Activated CD4-positive, alpha-beta T cell treated with anti-CD3 and anti-CD28 coated beads, Interleukin-10, Interleukin-2, amounts not matched to agents 100 ng/mL and 50 ng/mL, durations not matched to agents 16 hours and 8 hours (primary cell): Measurements from ENCODE around the gene SYNE2.
"Not testable (repeated sequence)": the region's sequence is repeated elsewhere in the genome, so short reads cannot be mapped to it uniquely, and the experiment has no call there.

Experiments used
- DNase-seq: peaks from one replicate; pipeline ENCODE4 v3.0.0-alpha.2; 2020

SYNE2 gene

DNA sequence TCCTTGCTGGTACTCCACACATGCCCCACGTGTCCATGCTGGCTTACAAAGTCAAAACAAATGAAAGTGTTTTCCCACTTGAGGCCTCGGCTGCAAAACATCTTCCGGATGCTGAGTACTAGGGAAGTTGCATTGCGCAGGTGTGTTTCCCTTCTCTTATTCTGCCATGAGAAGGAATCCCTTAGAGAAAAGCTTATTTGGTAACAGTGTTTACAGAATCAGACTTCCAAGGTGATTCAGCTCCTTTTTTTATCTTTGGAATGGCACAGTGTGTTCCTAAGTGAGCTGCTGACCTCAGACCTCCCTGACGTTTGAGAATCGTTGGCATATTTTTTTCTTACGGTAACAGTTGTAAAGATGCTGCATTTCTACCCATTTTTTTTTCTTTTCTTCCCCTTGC, 230.0 kb downstream of the SYNE2 start:
- no peak for DNase-seq

DNA sequence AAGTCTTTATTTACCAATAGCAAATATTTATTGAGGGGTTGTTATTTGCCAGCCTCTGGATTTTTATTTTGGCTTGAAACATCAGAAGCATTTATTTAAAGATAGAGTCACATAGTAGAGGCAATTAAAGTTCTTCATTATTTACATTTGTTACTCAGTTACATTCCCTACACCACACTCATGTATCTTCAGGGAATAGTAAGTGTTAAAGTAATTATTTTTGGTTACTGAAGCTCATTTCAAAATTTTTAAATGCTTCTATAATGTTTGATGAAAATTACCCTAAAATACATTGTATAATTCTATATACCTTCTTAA, 235.8 kb downstream of the SYNE2 start:
- no peak for DNase-seq

DNA sequence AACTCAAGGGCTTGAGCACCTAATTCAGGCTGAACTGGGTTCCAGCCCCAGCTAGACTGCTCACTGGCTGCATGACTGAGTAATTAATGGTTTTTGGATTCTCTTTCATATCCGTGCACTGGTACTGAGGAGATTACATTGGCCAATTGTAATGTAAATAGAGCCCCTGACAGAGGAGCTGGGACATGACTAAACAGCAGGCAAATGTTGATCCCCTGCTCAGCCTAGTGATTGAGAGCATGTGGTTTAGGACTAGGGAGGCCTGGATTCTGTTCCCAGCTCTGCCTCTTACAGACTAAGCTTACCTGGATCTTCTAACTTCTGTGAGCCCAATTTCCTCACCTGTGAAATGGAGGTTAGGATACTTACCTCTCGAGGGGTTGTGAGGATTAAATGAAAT, 237.1 kb downstream of the SYNE2 start:
- DNase-seq = no peak

DNA sequence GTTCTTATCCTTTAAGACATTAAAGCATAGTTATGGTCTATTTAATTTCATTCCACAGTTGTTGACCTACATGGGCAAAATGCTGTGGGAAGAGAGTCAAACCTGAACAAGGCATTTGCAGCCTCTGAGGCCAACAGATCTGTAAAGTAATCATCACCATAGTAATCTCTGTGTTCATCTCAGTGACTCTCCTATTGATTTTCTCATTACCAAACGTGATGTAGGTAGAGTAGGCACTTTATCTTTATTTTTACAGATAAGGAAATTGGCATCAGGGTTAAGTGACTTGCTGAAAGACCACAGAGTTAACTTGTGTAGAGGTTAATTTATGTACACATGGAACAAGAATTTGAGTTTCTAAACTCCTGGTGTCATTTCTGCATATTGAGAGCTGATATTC, 238.4 kb downstream of the SYNE2 start:
- DNase-seq = no peak

DNA sequence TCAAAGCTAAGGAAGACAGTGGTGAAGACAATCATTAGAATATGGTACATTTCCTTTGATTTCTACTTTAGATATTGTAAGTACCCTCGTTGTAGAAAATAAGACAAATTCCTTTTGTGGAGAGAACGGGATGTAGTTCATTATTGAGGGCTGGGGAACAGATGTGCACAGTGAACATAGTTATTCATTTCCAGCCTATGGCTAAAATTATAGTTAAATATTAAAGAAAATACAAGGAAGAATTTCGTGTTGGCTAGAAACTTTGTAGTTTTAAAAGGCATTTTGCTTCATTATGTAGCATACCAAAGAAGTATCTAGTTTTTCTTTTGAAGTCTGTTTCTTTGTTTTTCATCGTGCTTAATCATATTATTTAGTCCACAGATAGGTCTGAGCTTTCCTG, 239.5 kb downstream of the SYNE2 start:
- DNase-seq = no peak

DNA sequence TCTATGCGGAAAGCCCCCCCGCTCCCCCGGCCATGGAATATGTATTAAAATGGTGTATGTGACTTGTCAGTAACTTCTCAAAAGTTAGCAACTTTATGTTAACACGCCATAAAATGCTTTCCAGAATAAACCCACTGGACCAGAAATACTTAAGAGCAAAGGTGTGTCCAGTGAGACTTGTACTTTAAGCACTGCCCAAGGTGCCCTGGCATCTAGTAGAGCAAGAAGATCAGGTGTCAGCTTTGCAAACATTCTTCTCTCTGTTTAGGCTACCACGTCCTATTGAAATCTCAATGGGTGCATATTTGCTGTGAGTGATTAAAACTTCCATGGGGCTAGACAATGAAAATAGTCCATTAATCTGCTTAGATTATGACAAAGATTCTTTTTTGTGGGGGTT, 240.1 kb downstream of the SYNE2 start:
- DNase-seq = no peak

DNA sequence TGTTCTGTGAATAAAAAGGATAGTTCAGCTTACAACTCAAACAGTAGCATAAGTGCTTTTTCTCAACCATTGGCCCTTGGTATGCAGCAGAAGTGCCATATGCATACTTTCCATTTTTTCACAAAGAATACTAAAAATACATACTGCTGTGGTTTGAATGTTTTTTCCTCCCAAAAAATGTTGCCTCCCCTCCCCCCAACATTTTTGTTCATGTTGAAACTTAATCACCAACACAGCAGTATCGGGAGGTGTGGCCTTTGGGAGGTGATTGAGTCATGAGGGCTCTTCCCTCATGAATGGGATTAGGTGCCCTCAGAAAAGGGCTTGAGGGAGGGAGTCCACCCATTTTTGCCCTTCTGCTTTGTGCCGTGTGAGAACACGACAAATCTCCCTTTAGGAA, 242.8 kb downstream of the SYNE2 start:
- DNase-seq = peak; percentile 39

DNA sequence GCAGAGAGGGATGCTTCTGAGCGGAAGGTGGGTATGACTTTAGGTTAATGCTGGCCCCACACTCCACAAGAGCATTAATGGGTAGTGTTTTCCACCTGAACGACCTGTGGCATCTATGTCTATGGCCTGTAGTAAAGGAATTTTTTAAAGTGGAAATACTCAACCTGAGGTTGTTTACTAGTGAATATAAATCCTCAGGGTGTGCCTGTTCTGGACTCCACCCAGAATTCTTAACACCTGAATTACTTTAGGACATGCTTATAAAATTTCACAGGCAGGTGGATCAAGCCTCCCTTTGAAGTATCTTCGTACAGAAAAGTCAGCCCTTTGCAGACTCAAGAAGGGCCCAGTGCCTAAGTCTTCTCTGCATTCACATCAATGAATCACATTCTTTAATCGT, 245.3 kb downstream of the SYNE2 start:
- DNase-seq = no peak

DNA sequence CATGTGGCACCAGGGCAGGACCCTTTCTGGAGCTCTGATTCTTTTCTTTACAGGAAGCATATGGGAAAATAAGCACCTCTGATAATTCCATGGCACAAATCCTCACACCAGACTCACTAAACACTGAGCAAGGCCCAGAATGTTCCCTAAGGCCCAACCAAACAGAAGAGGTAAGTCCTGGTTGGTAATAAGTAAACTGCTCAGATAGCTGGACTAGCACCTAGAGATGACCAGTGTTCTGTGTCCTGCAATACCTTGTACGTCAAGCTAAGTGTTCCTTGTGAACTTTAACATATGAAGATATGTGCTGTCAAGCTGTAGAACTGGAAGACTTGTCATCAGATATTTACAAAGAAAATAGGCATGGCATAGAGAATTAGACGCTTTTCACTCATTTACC, 254.6 kb downstream of the SYNE2 start:
- no peak for DNase-seq

DNA sequence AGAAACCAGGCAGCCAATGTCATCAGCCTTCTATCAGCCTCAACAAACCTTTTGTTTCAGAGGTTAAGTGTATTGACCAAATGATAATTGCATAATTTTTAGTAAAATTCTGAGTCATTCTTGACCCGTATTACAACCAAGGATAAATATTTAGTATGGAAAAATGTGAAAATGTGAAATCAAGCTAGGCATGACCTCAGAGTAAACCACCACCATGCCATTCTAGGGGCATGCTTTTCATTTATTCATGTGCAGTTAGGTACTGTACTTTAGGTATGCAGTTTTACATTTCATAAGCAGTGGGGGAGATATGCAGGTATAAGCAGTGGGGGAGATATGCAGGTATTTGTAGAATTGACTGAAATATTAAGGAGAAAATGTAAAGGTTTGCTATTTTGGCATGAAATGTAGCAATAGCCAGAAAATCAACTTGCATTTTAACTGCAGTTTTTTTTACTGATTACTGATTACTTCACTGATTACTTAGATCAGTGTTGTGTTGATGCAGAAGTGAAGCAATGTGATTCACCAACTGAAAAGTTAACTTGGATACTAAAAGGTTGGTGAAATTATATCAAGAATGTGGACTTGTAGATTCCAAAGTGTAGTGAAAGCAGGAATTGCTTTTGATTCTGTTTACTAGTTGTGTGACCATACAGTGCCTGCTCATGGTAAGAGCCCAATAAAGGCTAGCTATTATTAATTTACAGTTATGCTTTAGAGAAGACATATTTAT, 257.2 kb downstream of the SYNE2 start:
- no peak for DNase-seq

DNA sequence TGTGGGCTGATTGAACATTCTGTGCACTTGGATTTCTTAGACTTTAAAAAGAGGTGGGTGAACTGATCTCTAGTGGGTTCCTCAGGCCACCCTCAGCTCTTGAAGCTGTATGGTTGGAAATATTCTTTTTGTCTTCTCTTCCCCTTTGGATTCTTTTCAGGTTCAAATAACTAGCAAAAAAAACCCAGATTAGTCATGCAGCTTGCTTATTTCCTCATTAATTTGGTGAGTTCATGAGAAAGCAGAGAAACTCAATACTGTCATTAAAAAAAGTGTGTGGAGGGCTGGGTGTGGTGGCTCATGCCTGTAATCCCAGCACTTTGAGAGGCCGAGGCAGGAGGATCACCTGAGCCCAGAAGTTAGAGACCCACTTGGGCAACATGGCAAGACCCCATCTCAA, 258.0 kb downstream of the SYNE2 start:
- DNase-seq = no peak

DNA sequence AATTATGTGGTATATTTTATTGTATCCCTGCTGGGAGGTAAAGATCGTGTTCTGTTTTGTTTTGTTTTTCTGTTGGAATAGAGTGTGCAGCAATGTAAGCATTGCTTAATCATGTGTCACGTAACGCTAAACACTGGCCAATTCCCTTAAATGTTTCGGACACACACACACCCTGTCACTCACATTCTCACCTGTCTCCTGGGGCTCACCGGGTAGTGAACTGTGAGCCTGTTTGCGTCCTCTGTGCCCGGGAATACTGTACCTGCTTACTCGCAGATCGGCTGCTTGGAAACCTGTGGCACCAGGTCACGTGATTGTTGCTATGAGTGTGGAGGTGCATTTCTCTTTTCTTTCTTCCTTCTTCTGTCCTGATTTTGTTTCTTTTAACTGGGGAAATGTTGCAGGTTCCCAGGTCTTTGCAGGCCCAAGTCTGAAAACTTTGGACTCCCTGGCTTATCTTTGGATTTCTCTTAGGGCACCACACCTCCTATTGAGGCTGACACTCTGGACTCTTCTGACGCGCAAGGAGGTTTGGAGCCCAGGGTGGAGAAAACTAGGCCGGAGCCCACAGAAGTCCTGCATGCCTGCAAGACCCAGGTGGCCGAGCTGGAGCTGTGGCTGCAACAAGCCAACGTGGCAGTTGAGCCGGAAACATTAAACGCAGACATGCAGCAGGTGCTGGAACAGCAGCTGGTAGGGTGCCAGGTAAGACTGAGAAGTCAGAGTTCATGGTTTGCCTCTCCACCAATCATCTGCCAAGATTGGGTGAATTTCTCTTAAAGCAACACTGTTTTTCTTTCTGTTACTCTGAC, 260.3 kb downstream of the SYNE2 start:
- no peak for DNase-seq

DNA sequence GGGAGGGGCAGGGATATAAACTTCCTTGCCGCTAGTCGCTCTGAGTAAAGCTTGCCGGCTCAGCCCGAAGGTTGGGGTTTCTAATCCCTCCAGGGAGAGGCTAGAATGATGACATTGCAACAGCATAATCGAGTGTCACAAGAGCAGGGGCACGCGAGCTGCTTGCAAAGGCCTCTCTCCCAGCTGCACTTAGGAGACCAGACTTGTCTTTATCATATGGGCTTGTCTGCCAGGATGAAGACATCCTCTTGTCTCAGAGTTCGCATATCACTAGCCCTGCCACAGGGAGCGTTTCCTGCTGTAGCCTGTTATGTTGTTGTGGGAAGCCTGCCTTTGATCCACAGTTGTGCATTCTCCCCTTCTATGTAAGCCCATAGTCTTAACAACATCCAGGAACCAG, 261.4 kb downstream of the SYNE2 start:
- no peak for DNase-seq

DNA sequence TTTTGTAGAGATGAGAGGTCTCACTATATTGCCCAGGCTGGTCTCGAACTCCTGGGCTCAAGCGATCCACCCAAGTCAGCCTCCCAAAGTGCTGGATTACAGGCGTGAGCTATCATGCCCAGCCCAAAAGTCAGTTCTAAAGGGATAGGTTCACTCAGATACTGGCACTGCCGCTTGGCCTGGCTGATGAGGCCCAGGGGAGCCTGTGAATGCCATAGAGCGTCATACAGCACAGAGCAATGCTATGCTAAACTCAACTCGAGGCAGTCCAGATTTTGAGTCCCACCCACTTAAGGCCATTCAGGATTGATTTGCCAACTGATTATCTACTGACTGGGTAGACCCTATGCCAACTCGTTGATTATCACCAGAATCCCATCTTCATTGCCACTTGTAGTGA, 262.0 kb downstream of the SYNE2 start:
- DNase-seq = no peak

DNA sequence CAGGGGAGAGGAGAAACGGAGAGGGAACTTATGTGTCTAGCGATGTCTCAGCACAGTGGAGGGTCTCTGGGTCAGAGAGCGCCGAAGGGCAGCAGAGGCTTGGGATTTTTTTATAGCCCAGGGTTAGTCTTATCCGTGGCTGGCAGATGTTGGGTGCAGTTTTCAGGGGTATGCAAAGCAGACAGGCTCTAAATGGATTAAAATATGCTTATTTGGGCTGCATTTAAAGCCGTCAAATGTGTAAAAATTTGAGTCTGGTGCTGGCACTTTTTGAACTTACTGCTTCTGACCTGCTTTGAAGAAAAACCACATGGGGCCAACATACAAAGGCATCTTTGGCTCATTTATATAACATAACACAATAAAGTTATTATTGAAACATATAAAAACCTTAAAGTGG, 262.6 kb downstream of the SYNE2 start:
- no peak for DNase-seq

DNA sequence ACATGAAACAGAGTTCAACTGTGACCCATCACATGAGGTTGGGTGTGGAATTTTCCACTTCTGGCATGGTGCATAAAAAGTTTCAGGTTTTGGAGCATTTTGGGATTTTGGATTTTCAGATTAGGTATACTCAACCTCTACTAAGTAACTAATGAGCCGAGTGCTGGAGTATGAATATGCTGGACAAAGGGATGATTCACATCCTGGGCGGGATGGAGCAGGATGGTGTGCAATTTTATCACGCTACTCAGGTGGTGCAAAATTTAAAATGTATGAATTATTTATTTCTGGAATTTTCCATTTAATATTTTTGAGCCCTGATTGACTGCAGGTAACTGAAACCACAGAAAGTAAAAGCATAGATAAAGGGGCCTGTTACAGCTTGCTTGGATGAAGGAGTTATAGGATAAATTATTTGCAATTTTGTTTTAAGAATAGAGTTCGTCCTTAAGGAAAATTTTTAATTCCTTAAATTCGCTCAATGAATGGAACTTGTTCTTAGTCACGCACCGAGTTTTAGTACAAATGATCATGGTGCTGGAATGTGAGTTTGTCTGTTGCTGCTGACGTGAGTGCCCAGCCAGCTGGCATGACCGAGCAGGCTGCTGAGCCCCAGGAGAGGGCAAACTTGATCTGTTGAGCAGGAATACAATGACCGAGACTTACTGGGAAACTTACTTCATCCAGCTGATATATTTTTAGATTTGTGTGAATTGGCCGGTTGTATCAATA, 265.0 kb downstream of the SYNE2 start:
- no peak for DNase-seq

DNA sequence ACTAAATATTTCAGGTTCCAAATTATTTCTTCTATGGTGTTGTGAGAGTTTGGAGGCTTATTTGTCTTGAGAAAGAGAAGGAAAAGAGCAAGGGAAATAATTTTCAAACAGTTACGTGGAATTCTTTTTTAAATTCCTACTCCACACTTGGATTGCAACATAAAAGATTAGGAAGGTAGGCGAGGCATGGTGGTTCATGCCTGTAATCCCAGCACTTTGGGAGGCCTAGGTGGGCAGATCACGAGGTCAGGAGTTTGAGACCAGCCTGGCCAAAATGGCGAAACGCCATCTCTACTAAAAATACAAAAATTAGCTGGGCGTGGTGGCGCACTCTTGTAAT, 265.6 kb downstream of the SYNE2 start:
- not testable (repeated sequence) for DNase-seq

DNA sequence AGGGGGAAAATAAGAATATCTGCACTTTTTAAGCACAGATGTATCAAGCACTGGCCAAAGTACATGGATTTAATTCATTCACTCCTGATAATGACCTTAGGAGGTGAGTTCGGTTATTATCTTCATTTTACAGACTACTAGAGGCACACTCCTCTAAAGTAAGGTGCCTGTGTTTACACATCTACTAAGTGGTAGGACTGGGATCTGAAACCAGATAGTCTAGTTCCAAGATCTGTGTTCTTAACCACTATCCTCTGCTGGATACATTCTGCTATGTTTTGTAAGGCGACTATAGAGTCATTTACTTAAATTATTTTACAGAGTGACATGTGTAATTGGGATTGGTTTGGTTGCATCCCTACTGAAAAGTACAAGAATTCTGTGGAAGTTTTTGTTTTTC, 266.1 kb downstream of the SYNE2 start:
- DNase-seq = no peak

DNA sequence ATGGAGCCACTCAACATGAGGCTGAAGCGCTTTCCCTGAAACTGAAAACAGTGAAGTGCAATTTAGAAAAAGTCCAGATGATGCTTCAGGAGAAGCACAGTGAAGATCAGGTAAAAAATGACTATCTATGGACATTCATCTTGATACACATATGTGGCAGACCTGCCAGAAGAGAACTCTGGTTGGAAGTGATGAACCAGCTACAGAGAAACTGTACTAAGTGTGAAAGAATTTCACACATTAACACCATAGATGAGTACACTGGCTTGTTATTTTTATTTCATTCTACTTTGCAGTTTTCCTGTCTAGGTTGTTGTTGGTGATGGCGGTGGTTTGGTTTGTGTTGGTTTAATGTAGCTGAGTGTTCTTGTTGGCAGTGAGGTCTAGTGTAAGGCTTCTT, 266.7 kb downstream of the SYNE2 start:
- peak; percentile 74 for DNase-seq

DNA sequence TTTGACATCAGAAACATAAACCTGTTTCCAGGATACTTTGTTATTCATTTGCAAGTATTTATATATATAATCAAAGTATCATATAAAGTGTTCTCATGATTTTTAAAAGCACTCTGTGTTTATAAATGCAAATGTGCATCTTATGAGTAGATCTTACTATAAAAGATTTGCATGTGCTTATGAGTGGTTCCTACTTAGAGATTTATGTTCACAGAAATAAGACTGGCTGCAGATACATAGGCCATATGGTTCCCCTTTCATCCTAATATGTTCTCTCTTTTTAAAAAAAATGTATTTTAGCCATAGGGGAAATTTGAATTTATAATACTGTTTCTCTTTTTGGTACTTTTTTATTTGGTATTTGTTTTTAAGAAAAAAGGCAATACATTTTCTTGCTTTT, 267.2 kb downstream of the SYNE2 start:
- DNase-seq = no peak

DNA sequence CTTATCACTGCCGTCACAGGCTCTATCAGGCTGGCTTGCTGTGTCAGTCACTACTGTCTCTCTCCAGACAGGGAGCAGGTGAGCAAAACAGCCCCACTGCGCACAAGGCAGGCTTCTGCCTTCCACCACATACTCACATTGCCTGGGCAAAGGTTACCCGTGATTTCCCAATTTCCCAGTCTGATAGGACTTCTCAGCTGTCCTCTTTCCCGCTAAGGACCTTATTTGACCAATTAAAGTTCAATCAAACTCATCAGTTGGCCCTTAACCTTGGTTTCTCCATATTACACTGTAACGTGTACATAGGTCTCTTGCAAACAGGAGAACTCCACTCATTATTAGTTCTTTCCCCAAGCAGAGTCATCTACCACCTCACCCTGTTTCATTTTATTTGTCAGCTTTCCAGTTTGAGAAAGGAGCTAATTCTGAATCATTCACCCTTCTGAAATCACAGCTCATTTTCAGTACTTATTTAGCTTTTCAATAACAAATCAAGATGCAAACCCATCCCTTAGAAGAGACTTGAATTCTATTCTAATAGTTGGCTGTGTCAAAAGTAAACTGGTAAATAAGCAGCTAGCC, 270.5 kb downstream of the SYNE2 start:
- peak; percentile 78 for DNase-seq

DNA sequence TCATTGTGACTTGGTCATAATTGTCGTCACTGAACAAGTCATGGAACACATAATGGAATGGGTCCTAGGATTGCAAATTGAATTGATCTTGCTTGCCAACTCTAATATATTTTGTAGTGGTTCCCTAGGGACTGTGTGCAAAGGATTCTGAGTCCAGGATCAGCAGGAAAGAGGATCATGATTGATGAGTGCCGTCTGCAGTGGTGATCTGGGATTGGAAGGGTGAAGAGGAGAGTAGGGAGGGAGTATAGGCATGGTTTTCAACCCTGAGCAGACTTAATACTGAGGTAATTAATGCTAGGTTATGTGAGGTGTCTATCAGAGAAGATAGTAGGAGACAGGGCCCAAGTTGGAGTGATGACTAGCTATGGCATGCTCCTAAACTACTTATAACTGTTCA, 272.5 kb downstream of the SYNE2 start:
- no peak for DNase-seq

DNA sequence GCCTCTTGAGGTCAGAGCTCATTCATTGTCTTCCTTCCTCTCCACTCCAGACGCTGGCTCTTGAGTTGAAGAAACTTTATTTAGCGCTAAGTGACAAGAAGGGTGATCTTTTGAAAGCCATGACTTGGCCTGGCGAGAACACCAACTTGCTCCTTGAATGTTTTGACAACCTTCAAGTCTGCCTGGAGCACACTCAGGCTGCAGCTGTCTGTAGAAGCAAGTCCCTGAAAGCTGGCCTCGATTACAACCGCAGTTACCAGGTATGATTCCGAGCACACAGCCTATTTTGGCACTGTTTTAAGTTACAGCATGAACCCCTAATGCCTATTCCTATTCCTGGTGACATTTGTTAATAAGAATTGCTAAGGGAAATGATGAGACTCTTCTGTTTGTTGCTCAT, 273.7 kb downstream of the SYNE2 start:
- DNase-seq = no peak
